Motor neuron (in vitro differentiated cells): ENCODE data around the gene AGAP5. TPM values are rescaled to one million over a fixed set of nuclear protein-coding genes. Genes with fewer than 3 reads are reported as not detected.
"Not testable (repeated sequence)": the region's sequence is repeated elsewhere in the genome, so short reads cannot be mapped to it uniquely, and the experiment has no call there.

Source experiments
- ATAC-seq, 8 experiments: fragments of 200-7000 bp; cut with Tn5 transposase; replicated peaks in 6 of 8; 2 replicates each; pipeline ENCODE4 v1.8.0; 2021; ENCODE audit warnings: mild to moderate bottlenecking in 8 of 8, moderate library complexity in 8 of 8
- H3K27ac ChIP-seq, 2 donors: fragments of 250-450 bp; sonication (Bioruptor Pico); 2 replicates each; pipeline ENCODE4 v1.9.0; 2021; ENCODE audit warnings: antibody characterized with exemption in 2 of 2, mild to moderate bottlenecking in 2 of 2, moderate library complexity in 1 of 2
- H3K4me1 ChIP-seq, 2 donors: fragments of 250-450 bp; sonication (Bioruptor Pico); replicated peaks in 1 of 2; 2 replicates each; pipeline ENCODE4 v1.6.1; 2021; ENCODE audit warnings: antibody characterized with exemption in 2 of 2, mild to moderate bottlenecking in 2 of 2, moderate library complexity in 1 of 2
- H3K4me3 ChIP-seq, 5 donors: fragments of 250-450 bp; sonication (Bioruptor Pico); 2 replicates each; pipeline ENCODE4 v1.9.0; 2021; ENCODE audit warnings: antibody characterized with exemption in 5 of 5, mild to moderate bottlenecking in 5 of 5, moderate library complexity in 4 of 5
- WGBS, 10 experiments: fragments of 450-650 bp; shearing (Covaris generic); methylation state at CpG; one replicate each; pipeline ENCODE4 v1.0.0; 2022; 5-methylcytosine and 5-hydroxymethylcytosine counted together
- in situ Hi-C, 9 experiments: fragments of 400-800 bp; cut with MboI; loops; one replicate each; pipeline ENCODE4 v1.15.0; 2021; ENCODE audit warnings: low sequenced_read_pairs in 9 of 9, low pct_unique_long_range_greater_than_20kb in 2 of 9; ENCODE audit not compliant: unreplicated experiment in 9 of 9
- total RNA-seq, 8 experiments: library from RNA; unstranded; fragments of 300-600 nt; gene quantifications; 2 replicates each; pipeline versions ENCODE4 v1.2.3 to v1.2.4, GENCODE V29; 2022

The AGAP5 gene
- total RNA-seq: 10 to 100 TPM in 1 of 8 experiments, 1 to 10 TPM in 7; 2.0 to 10.2 (median 4.1) TPM

DNA sequence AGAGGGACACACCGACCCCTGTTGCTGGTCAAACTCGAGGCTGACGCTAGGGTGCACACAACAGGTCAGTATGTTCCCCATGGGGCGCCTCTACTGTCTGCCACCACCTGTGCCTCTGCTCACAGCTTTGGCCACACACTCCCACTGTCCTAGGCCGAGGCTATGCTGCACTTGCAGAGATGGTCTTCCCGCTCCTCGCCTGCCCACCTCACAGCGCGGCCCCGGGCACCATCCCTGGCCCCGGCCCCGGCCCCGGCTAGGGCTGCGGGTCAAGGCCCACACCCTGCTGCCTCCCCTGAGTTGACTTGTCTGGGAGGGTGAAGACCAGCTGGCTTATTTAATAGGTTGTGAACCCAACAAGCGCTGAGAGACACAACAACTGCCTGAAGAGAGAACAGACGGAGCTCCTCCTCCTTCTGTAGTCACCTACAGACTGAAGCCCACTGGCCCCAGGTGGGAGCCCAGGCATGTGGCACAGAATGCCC lies at the start of gene AGAP5:
AGAP5 (minus strand) TSS at position 435 of the 485 bp plus-strand sequence; CDS start at position 81, 354 bp downstream.
- 100% methylated on average over 1 of the region's 16 CpGs; no CpG with 5 or more reads in 9 of the 10 experiments for WGBS, 10 experiments
- H3K4me1 ChIP-seq, in situ Hi-C loops, H3K27ac ChIP-seq, H3K4me3 ChIP-seq, ATAC-seq: not testable (repeated sequence)

DNA sequence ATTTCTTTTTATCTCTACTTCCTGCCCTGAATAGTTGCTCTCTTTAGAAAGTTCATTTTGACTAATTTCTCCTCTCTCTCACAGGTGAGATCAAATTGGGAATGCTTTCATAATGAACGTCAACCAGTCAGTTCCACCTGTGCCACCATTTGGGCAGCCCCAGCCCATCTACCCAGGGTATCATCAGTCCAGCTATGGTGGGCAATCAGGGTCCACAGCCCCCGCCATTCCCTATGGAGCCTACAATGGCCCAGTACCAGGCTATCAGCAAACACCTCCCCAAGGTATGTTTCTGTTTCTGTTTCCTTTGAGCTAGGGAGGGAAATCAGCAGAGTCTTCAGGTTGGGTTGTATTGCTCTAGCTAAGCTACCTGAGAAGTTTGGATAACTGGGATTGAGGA lies 48.8 kb upstream of the AGAP5 start:
- Histone ChIP-seq H3K27ac (no peak overlapping the region), H3K4me3 (no peak overlapping the region), H3K4me1 (peaks cover 19 to 31% of the 10 kb centered on the region in 2 donors)
- WGBS, 10 experiments: 67 to 100% (median 100%) methylated on average over 1 to 2 of the region's 2 CpGs; no CpG with 5 or more reads in 4 of the 10 experiments
- ATAC-seq: no peak
- in situ Hi-C loops: no loop called here

DNA sequence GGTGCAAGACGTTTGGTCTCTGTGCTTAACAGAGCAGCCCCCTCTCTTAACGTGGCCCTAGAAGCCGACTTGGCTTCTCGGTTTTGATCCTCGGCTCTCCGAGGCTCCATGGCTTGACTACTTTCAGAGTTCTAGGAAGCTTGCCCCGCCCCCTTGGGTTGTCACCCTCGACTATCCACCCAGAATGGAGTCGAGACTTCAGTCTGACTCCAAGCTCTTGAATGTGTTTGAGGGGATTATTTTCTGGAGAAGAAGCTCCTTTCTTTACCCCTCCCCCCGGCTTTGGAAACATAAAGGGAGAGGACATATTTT lies 46.7 kb upstream of the AGAP5 start:
- ATAC-seq: peak; percentile 42 to 66 (median 48)
- in situ Hi-C loops: no loop called here
- WGBS, 10 experiments: 0 to 15% (median 0%) methylated on average over 1 to 9 of the region's 10 CpGs; no CpG with 5 or more reads in 4 of the 10 experiments

DNA sequence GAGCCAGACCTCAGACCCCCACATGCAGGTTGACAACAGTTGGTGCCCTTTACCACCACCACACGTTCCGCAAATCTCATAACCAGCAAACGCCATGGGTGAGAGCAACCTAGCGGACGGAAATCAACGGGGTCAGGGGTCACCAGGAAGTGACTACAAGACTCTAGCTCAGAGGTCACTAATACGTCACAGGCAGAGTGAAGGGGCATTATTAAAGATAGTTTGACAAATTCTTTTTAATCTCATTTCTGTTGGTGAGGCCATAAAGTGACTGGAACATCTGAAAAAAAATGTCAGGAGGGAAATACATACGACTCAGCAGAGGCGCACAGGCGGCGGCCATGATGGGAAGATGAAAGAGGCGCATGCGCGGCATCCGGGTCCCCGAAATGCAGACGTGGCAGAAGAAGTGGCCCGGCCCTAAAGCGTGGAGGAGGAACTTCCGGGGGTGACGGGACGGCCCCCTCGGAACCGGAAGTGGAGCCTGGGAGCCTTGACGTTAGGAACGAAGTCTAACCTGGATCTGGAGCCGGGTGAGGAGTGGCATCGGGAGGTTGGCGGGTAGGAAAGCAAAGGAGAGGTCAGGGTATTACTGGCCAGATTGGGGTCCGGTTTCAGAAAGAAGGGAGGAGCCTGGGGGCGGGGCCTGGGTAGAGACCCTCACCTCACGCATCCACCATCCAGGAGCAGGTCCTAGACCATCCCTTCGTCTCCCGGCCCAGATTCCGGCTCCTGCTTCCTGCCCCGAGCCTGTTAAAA lies 46.2 kb upstream of the AGAP5 start, which contains the start of gene SEC24C:
SEC24C (plus strand) TSS at position 468 of the 759 bp plus-strand sequence. CDS start 2,461 bp downstream, outside the sequence.
- in situ Hi-C loops: no loop called here
- H3K4me3 ChIP-seq: peak within 1 kb of the TSS; percentile 51 to 79 (median 73)
- peaks cover 19 to 26% of the 10 kb centered on the region in 2 donors for H3K4me1 ChIP-seq
- H3K27ac ChIP-seq: peak within 1 kb of the TSS; percentile 97 to 98
- WGBS, 10 experiments: 0 to 22% (median 1%) methylated on average over 1 to 26 of the region's 36 CpGs; no CpG with 5 or more reads in 1 of the 10 experiments
- ATAC-seq: peak; percentile 92 to 96 (median 93)

More for the DNA sequence above, 46.7 kb upstream of the AGAP5 start:
- Histone ChIP-seq H3K4me3 (peak overlapping the region; percentile 51 to 79 (median 73)), H3K4me1 (peaks cover 19 to 30% of the 10 kb centered on the region in 2 donors), H3K27ac (peak overlapping the region; percentile 97 to 98)

DNA sequence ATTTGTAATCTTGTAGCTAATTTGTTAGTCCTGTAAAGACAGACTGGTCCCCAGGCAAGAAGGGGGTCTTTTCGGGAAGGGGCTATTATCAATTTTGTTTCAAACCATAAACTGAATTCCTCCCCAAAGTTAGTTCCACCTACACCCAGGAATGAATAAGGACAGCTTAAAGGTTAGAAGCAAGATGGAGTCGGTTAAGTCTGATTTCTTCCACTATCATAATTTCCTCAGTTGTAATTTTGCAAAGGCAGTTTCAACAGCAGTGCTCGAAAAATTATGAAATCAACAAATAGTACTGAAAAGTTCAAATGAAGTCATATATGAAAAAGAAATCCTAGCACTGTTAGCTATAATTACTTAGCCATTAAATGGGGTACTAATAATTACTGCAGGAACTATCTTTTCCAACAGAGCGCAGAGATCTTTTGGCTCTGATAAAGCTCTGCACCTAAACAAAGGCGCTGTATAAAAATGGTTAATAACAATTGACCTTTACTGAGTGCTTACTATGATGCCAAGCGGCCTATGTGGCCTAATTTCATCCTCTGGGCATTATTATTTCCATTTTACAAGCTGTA lies 45.5 kb upstream of the AGAP5 start:
- no peak for ATAC-seq
- Histone ChIP-seq H3K4me3 (peak overlapping the region; percentile 51 to 79 (median 73)), H3K4me1 (peaks cover 19 to 26% of the 10 kb centered on the region in 2 donors), H3K27ac (peak overlapping the region; percentile 97 to 98)
- in situ Hi-C loops: no loop called here
- 0 to 67% (median 22%) methylated on average over 1 to 6 of the region's 6 CpGs for WGBS, 10 experiments

DNA sequence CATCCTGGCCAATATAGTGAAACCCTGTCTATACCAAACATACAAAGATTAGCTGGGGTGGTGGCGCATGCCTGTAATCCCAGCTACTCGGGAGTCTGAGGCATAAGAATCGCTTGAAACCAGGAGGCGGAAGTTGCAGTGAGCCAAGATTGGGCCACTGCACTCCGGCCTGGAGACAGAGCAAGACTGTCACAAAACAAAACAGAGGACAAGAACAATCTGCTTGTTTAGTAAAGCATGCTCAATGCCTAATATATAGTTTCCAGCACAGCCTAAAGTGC lies 44.5 kb upstream of the AGAP5 start:
- WGBS, 10 experiments: 48 to 100% (median 83%) methylated on average over 1 to 5 of the region's 5 CpGs; no CpG with 5 or more reads in 2 of the 10 experiments
- in situ Hi-C loops: no loop called here
- H3K27ac ChIP-seq: peak overlapping the region; percentile 97 to 98
- peaks cover 19 to 26% of the 10 kb centered on the region in 2 donors for H3K4me1 ChIP-seq
- no peak overlapping the region for H3K4me3 ChIP-seq
- no peak for ATAC-seq

DNA sequence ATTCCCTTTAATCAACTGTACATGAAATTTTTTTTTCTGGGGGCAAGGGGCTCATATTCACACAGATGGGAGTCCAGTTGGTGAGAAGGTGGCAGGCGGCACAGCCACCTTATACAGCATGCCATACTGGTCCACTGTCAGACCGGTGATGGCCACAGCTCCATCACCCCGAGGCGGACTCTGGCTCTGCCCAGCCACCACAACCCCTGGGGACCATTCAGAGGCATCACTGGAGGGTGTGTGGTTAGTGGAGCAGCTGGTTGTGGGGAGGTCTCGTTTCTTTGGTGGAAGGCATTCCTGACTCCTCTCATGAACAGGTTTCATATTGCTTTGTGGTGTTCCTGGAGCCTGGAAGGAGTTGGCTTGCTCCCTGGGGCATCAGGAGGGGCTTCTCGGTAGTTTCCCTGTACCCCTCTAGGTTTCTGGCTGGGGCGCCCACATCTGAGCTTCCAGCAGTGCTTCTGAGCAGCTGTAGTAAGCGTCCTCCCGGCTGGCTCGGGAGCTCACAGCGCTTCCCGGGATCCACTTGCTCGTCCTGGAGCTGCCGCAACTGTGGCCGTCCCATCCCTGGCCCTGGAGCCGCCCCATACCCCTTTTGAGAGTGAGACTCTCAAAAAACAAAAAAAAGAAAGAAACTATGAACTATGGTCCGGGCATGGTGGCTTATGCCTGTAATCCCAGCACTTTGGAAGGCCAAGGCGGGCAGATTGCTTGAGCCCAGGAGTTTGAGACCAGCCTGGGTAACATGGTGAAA lies 42.8 kb upstream of the AGAP5 start:
- WGBS, 10 experiments: 70 to 100% (median 92%) methylated on average over 1 to 3 of the region's 18 CpGs; no CpG with 5 or more reads in 6 of the 10 experiments
- ATAC-seq, H3K4me3 ChIP-seq, H3K27ac ChIP-seq, in situ Hi-C loops: not testable (repeated sequence)
- peaks cover 16 to 19% of the 10 kb centered on the region in 2 donors for H3K4me1 ChIP-seq

DNA sequence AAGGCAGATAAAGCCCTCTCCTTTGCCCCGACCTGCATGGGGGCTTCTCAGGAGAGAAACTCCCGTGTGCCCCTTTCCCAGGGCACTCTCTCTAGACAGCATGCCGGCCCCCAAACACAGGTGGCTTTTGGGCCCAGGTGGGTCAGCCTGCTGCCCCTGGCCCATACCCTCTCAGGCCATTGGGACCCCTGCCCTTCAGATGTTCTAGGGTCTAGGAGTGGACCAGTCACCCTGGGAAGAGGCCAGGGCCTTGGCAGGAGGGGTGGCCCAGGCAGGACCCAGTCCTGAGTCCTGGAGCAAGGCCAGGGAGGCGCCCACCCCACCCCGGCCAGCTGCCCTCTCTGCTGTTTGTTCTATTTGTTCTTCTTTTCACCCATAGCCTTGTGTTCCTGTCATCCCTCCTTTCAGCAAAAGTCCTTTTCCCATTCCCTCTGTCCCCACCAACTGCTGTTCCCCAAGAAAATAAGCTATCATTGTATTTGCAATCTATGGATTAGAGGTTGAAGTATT lies 36.9 kb upstream of the AGAP5 start:
- no peak for ATAC-seq
- Histone ChIP-seq H3K4me3 (no peak overlapping the region), H3K4me1 (peaks cover 0 to 3% of the 10 kb centered on the region in 2 donors), H3K27ac (no peak overlapping the region)
- in situ Hi-C loops: no loop called here
- 73 to 93% (median 82%) methylated on average over 2 to 3 of the region's 5 CpGs; no CpG with 5 or more reads in 7 of the 10 experiments for WGBS, 10 experiments

DNA sequence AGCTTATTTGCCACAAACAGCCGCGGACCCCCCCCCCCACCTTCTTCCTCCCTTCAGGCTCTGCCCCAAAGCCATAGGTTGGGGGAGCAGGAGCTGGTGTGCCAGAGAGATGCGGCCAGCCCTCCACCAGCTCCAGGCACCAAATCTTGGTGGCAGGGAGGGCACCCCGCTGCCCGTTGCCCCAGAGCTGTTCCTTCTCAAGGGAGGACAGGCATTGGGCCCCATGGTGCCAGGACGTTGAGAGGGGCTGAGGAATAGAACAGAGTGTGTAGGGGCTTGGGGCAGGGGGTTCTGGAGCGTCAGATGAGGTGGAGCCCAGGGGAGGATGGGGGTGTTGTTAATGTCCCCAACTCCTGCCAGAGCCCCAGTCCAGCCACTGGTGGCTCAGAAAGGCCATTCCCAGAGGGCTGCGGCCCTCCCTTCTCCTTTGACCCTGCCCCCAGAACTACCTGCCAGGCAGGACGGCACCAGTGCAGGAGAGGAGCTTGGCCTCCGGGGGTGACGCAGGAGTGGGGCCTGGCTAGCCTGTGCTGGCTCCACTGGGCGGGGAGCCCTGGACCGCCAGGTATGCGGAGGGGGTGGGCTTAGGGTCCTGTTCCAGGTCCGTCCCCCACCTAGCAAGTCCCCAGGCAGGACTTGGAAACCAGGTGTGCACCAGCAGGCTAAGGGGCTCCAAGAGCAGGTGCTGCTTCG lies 36.3 kb upstream of the AGAP5 start:
- Histone ChIP-seq H3K4me3 (no peak overlapping the region), H3K4me1 (peaks cover 3% of the 10 kb centered on the region in 2 donors), H3K27ac (no peak overlapping the region)
- WGBS, 10 experiments: 60 to 100% (median 90%) methylated on average over 1 to 6 of the region's 16 CpGs; no CpG with 5 or more reads in 6 of the 10 experiments
- in situ Hi-C loops: no loop called here
- no peak for ATAC-seq

DNA sequence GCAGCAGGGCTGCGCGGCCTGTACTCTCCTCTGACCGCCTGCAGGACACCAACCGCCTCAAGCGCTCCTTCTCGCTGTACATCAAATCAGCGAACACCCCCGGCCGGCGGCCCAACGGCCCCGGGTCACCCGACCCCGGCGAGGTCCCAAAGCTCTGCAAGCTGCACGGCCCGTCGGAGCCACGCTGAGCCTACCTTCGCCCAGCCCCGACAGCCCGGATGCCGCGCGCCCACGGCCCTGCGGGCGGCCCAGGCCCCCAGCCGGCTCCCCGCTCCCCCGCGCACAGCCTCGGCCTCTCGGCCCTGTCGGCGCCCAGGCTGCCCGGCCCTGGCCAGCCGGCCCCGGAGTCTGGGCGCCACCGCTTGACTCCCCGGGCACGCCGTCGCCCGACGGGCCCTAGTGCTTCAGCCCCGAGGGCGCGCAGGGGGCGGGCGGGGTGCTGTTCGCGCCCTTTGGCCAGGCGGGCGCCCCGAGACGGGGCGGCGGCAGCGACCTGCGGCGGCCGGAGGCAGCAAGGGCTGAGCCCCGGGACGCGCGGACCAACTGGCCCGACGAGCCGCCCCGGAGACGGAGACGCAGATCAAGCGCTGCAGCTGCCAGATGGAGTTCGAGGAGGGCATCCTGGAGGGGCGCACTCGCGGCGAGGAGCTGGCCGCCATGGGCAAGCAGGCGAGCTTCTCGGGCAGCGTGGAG lies 35.2 kb upstream of the AGAP5 start:
- no peak for ATAC-seq
- peaks cover 3 to 9% of the 10 kb centered on the region in 2 donors for H3K4me1 ChIP-seq
- in situ Hi-C loops: no loop called here
- H3K4me3 ChIP-seq: no peak overlapping the region
- no peak overlapping the region for H3K27ac ChIP-seq
- WGBS, 10 experiments: 100% methylated on average over 1 to 4 of the region's 84 CpGs; no CpG with 5 or more reads in 7 of the 10 experiments

DNA sequence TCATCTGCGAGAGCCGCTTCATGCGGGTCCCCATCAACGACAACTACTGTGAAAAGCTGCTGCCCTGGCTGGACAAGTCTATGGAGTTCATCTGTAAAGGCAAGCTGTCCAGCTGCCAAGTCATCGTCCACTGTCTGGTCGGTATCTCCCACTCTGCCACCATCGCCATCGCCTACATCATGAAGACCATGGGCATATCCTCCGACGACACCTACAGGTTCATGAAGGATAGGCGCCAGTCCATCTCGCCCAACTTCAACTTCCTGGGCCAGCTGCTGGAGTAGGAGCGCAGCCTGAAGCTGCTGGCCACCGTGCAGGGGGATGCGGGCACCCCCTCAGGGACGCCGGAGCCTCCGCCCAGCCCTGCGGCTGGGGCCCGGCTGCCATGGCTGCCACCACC lies 34.5 kb upstream of the AGAP5 start:
- Histone ChIP-seq H3K27ac (no peak overlapping the region), H3K4me1 (peaks cover 3 to 9% of the 10 kb centered on the region in 2 donors), H3K4me3 (no peak overlapping the region)
- WGBS, 10 experiments: 94 to 100% (median 100%) methylated on average over 2 to 10 of the region's 20 CpGs; no CpG with 5 or more reads in 6 of the 10 experiments
- no peak for ATAC-seq
- in situ Hi-C loops: no loop called here
